Measurements from ENCODE around the gene UNC93A.
"Not testable (repeated sequence)": the region's sequence is repeated elsewhere in the genome, so short reads cannot be mapped to it uniquely, and the experiment has no call there.

Gene UNC93A

DNA sequence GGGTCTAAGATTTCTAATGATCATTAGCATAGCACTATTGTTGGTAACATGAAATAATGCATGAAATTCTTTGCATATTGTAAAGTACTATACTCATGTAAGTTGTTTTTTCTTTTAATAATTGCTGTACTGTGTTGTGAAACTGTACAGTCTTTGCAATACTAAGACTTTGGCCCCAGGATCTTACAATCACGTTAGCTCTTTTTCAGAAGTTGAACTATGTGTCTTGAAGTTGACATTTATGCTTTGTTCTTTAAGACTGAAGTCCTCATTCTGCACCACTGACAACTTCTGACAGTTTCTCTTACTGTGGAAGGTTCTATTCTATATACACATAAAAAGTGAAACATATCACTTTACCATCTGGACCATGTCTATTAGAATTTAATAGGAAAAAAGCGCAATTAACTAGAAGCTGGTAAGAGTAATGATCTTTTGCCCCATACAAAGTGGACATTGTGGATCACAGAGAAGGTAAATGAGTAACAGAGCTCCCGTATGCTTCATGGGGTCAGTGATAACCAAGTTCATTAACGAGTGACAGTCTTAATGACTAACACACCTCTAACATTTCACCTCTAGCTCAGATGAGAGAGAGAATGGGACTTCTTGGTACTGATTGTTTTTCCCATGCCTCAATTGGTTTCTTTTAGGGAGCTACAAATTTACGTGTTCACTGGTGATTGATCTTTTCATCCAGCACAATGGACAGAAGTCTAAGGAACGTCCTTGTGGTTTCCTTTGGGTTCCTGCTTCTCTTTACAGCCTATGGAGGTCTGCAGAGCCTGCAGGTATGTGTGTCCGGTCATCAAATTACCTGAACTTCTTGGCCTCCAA, at the start of gene UNC93A:
Gene UNC93A, plus strand, starts transcription at position 530 of the 837 bp plus-strand sequence. Its CDS starts 175 bp downstream, at position 705.
- DNase-seq: no peak

GRCh38 chr6:167241321-167242134, 49.6 kb upstream of the UNC93A start:
- DNase-seq: peak in 3 of 58 donors; percentile 7 to 28 (median 11)

DNA sequence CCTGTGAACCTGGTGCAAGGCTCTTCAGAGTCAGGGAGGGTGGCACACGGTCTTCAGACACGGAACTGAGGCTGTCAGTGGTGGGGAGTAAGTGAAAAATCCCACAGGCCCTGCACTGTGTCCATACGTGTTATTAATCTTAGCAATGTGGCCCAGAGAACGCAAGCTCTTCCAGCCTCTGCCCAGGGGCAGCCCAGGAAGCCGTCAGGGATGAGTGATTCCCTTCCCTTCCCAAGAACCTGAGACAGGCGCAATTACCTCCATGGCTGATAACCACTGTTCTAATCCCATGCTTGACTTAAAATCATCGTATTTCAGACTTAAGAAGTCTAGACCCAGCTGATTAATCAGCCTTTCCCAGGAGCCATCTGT, 49.0 kb upstream of the UNC93A start:
- DNase-seq: not testable (repeated sequence)

- not testable (repeated sequence) for DNase-seq
Observed at GRCh38 chr6:167242511-167243051, 48.5 kb upstream of the UNC93A start.

DNA sequence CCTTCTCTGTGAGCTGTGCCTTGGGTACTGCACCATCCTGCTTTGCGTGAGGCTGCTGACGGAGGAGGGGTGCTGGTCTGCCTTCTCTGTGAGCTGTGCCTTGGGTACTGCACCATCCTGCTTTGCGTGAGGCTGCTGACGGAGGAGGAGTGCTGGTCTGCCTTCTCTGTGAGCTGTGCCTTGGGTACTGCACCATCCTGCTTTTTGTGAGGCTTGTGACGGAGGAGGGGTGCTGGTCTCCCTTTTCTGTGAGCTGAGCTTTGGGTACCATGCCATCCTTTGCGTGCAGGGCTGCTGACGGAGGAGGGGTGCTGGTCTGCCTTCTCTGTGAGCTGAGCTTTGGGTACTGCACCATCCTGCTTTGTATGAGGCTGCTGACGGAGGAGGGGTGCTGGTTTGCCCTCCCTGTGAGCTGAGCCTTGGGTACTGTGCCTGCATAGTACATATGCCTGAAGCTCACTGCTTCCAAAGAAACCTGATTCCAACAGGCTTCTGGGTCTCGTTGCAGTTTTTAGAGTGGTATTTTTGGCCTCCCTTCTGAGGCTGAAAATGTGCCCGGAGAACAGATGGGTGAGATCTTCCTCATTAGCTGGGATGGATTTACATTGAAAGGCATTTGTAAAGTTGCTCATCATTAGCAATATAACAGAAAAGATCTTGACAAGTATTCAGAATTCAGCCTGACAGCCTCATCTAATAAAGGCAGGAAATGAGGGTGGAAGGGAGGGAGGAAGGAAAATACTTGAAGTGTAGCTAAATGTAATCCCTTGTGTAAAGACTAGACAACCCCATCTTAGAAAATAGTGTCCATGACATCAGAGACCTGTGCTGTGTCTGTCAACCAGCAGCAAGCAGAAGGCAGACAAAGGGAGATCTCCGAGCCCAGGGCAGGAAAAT, 46.8 kb upstream of the UNC93A start:
- DNase-seq: peak in 33 of 58 donors; percentile 6 to 80 (median 43)

GRCh38 chr6:167244991-167245390, 46.1 kb upstream of the UNC93A start:
- no peak for DNase-seq

GRCh38 chr6:167245591-167245990, 45.5 kb upstream of the UNC93A start:
- DNase-seq: peak in 1 of 58 donors; percentile 6

GRCh38 chr6:167247814-167248595, 43.1 kb upstream of the UNC93A start:
- DNase-seq: no peak

DNA sequence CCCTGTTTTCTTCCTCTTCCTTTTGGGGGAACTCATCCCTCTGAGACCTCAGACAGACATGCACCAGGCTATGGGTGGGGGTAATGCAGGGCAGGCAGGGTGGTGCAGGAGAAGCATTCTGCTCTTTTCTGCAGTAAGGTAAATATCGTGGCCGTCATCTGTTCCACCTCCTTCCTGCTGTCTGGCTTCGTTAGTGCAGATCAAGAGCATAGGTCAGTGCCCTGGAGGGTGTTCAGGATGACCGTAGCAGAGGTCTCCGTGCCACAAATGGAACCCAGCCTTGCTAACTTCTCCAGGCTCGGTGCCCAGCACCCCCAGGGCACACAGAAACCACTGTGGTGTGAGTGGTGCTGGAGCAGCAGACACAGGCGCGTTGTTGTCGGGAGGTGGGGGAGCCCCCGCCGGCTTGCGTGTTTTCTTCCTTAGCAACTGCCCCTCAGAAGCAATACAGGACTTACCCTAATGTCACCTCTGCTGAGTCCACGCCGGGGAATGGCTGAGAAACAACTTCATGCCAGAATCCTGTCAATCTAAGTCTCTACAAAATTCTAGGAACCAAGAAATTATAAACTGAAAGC, 42.1 kb upstream of the UNC93A start:
- not testable (repeated sequence) for DNase-seq

DNA sequence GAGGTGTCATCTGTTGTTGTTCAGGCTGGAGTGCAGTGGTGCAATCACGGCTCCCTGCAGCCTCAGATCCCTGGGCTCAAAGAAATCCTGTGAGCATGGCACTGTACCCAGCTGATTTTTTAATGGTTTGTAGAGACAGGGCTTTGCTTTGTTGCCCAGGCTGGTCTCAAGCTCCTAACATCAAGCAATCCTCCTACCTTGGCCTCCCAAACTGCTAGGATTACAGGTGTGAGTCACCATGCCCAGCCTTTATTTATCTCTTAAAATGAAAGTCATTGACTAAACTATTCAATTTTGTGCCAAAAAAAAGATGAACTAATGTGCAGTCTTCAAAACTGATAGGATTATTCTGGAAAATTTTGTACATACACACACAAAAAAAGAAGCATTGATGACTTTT, 38.8 kb upstream of the UNC93A start:
- no peak for DNase-seq

- DNase-seq: no peak
Observed at GRCh38 chr6:167255918-167256553, 35.1 kb upstream of the UNC93A start.

DNA sequence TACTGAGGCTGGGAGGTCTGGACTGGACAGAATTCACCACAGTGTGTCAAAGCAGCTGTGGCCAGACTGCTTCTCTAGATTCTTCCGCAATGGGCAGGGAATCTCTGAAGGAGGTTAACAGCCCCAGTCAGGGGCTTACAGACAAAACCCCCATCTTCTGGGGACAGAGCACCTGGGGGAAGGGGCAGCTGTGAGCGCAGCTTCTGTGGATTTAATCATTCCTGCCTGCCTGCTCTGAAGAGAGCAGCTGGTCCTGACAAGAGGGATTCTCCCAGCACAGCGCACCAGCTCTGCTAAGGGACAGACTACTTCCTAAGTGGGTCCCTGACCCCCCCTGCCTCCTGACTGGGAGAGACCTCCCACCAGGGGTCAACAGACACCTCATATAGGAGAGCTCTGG, 32.5 kb upstream of the UNC93A start:
- no peak for DNase-seq

DNA sequence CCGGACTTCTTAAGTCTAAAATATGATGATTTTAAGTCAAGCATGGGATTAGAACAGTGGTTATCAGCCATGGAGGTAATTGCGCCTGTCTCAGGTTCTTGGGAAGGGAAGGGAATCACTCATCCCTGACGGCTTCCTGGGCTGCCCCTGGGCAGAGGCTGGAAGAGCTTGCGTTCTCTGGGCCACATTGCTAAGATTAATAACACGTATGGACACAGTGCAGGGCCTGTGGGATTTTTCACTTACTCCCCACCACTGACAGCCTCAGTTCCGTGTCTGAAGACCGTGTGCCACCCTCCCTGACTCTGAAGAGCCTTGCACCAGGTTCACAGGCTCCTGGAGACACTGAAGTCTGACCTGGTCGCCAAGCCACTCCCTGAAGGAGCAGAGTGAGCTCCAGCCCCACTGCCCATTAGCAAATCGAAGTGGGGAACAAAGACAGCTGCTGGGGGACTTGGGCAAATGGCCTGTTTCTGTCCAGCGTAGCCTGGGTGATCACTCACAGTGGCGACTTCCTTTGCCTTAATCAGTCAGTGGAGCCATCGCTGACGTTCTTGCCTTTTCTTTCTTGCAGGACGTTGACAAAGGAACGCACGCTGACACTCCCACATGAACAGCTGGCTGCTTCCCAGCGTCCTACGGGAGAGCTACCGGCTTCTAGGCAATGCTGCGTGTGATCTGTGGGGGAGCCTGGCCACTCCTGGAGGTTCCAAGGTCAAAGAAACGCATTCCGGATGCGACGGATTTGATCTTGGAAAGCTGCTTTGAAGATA, 24.9 kb upstream of the UNC93A start:
- not testable (repeated sequence) for DNase-seq

GRCh38 chr6:167266830-167267555, 24.1 kb upstream of the UNC93A start:
- no peak for DNase-seq

DNA sequence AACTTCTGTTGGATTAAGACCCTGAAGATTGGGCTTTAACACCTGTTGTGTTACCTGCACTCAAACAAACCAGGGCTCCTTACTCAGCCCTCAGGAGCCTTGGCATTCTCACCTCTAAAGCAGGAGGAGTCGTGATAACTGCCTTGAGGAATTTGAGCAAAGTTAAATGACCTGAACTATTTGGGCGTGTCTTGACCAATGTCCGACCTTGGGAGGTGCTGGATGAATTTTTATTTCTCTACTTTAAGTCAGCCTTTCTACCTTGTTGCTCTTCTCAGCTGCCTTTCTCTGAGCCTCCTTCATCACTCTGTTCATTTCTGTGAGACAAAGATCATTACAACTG, 23.6 kb upstream of the UNC93A start:
- not testable (repeated sequence) for DNase-seq

- no peak for DNase-seq
Observed at GRCh38 chr6:167267921-167268401, 23.2 kb upstream of the UNC93A start.

GRCh38 chr6:167268683-167269280, 22.3 kb upstream of the UNC93A start:
- DNase-seq: no peak
